GM21717 (cell line): Measurements from ENCODE around the gene C2orf68.
"Not testable (repeated sequence)": the region's sequence is repeated elsewhere in the genome, so short reads cannot be mapped to it uniquely, and the experiment has no call there.

Experiments used
- ATAC-seq: cut with Tn5 transposase; IDR thresholded peaks from one replicate; pipeline ENCODE4 v1.9.1; 2021; ENCODE audit warnings: mild to moderate bottlenecking, moderate library complexity; ENCODE audit not compliant: unreplicated experiment

Gene C2orf68

GRCh38 chr2:85583667-85584353, 28.1 kb downstream of the C2orf68 start:
- peak; percentile 66 for ATAC-seq

GRCh38 chr2:85582492-85582891, 29.4 kb downstream of the C2orf68 start:
- no peak for ATAC-seq

- ATAC-seq = no peak
Measured at GRCh38 chr2:85580206-85580605, 31.7 kb downstream of the C2orf68 start.

- no peak for ATAC-seq
Measured at GRCh38 chr2:85579266-85579935, 32.5 kb downstream of the C2orf68 start.

GRCh38 chr2:85578243-85579180, 33.4 kb downstream of the C2orf68 start:
- ATAC-seq = peak; percentile 49

GRCh38 chr2:85577386-85578242, 34.3 kb downstream of the C2orf68 start, which contains the start of gene VAMP8:
TSS of gene VAMP8 (plus strand) at chr2:85577586. CDS start at chr2:85577647, 61 bp downstream.
- ATAC-seq = peak; percentile 76

GRCh38 chr2:85577063-85577385, 34.8 kb downstream of the C2orf68 start:
- ATAC-seq = no peak

- ATAC-seq = no peak
Measured at GRCh38 chr2:85575739-85576138, 36.1 kb downstream of the C2orf68 start.

- no peak for ATAC-seq
Measured at GRCh38 chr2:85566265-85566664, 45.6 kb downstream of the C2orf68 start.

GRCh38 chr2:85564144-85564563, 47.7 kb downstream of the C2orf68 start:
- ATAC-seq = no peak

GRCh38 chr2:85561280-85562212, 50.3 kb downstream of the C2orf68 start, which contains the start of gene GGCX:
TSS of gene GGCX (minus strand) at chr2:85561493. CDS start at chr2:85561428, 65 bp downstream.
- peak; percentile 83 for ATAC-seq

- peak; percentile 20 for ATAC-seq
Measured at GRCh38 chr2:85560812-85561279, 51.0 kb downstream of the C2orf68 start.

- ATAC-seq = not testable (repeated sequence)
Measured at GRCh38 chr2:85560403-85560726, 51.5 kb downstream of the C2orf68 start.

GRCh38 chr2:85558160-85558559, 53.7 kb downstream of the C2orf68 start:
- no peak for ATAC-seq

GRCh38 chr2:85557130-85557529, 54.7 kb downstream of the C2orf68 start:
- no peak for ATAC-seq
